H1 (cell line): ENCODE results near the gene OLFML2B.

ENCODE experiments used
- CTCF ChIP-seq, 3 experiments: IDR thresholded peaks; 1 replicate in 2 of 3; 2 replicates in 1 of 3; pipeline versions ENCODE4 v1.5.1 to v1.6.1; 2011; ENCODE audit warnings: low read length in 3 of 3, mild to moderate bottlenecking in 3 of 3, inconsistent platforms in 2 of 3, low read depth in 1 of 3, moderate library complexity in 1 of 3; ENCODE audit not compliant: insufficient read depth in 1 of 3; ENCODE audit errors: control extremely low read depth in 1 of 3
- EGR1 ChIP-seq: IDR thresholded peaks from 2 replicates; pipeline ENCODE4 v1.6.1; 2011; ENCODE audit warnings: low read depth, low read length, borderline replicate concordance
- POLR2A ChIP-seq, 2 experiments: IDR thresholded peaks; 1 replicate in 1 of 2; 2 replicates in 1 of 2; pipeline ENCODE4 v1.6.1; 2011; ENCODE audit warnings: low read depth in 2 of 2, low read length in 2 of 2, mild to moderate bottlenecking in 2 of 2; ENCODE audit errors: control extremely low read depth in 1 of 2
- RAD21 ChIP-seq, 2 experiments: IDR thresholded peaks in 1 of 2; conservative IDR thresholded peaks in 1 of 2; 2 replicates each; pipeline ENCODE4 v1.6.1; 2011; ENCODE audit warnings: low read depth in 2 of 2, low read length in 2 of 2, improper control_type of control experiment in 1 of 2, inconsistent platforms in 1 of 2, mild to moderate bottlenecking in 1 of 2, moderate library complexity in 1 of 2
- SIN3A ChIP-seq, 2 experiments: IDR thresholded peaks in 1 of 2; conservative IDR thresholded peaks in 1 of 2; 2 replicates each; pipeline ENCODE4 v1.6.1; 2011 to 2012; ENCODE audit warnings: low read length in 2 of 2, improper control_type of control experiment in 1 of 2, low read depth in 1 of 2, mild to moderate bottlenecking in 1 of 2
- TAF7 ChIP-seq: optimal IDR thresholded peaks from 2 replicates; pipeline ENCODE3; 2011; ENCODE audit warnings: low read depth, mild to moderate bottlenecking, inconsistent platforms, low read length, moderate library complexity, borderline replicate concordance

DNA sequence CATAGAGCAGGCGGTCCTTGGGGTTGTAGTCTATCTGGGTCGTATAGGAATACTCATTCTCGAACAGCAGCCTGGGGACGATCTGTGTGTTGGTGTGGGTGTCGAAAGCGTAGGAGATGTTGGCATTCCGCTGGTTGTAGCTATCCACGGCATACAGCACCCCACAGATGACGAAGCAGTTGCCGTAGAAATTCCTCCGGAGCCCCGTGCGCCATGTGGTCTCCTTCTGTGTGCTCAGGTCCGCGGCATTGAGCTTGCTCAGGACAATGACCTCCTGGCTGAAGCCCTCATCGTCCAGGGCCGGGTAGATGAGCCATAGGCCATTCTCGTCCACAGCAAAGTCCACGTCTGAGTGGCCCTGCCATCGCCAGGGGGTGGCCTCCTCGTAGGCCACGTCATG lies 39.9 kb downstream of the OLFML2B start:
- TF ChIP-seq EGR1 (no peak), RAD21 (IDR thresholded peaks at IDR 0.05 in 1 of 2, conservative IDR thresholded peaks at IDR 0.05 in 1 of 2; ENCODE audit: low read depth in 2 of 2, low read length in 2 of 2) (no peak), CTCF (IDR thresholded peaks at IDR 0.05; ENCODE audit: control extremely low read depth in 1 of 3, insufficient read depth in 1 of 3, low read depth in 1 of 3, low read length in 3 of 3) (no peak), POLR2A (IDR thresholded peaks at IDR 0.05; ENCODE audit: control extremely low read depth in 1 of 2, low read depth in 2 of 2, low read length in 2 of 2) (no peak), TAF7 (no peak), SIN3A (conservative IDR thresholded peaks at IDR 0.05 in 1 of 2, IDR thresholded peaks at IDR 0.05 in 1 of 2; ENCODE audit: low read depth in 1 of 2, low read length in 2 of 2) (no peak)
